GM18505 (cell line): ENCODE results near the gene CD58.
A peak's percentile ranks its signal among the peaks of the same experiment; 100 is the strongest.

Experiments used
- ATAC-seq: cut with Tn5 transposase; IDR thresholded peaks from one replicate; pipeline ENCODE4 v1.9.1; 2021; ENCODE audit not compliant: unreplicated experiment
- POLR2A ChIP-seq: IDR thresholded peaks from 4 replicates; pipeline ENCODE4 v1.6.1; 2011; ENCODE audit warnings: borderline replicate concordance; ENCODE audit not compliant: insufficient read depth, insufficient read length; ENCODE audit errors: extremely low read depth

The CD58 gene

GRCh38 chr1:116540088-116540487, 30.7 kb downstream of the CD58 start:
- peak; percentile 44 for ATAC-seq

GRCh38 chr1:116538544-116538943, 32.3 kb downstream of the CD58 start:
- ATAC-seq = peak; percentile 79

More at GRCh38 chr1:116540088-116540487, 30.7 kb downstream of the CD58 start:
- peak; percentile 22 for TF ChIP-seq POLR2A

GRCh38 chr1:116537898-116538297, 32.9 kb downstream of the CD58 start:
- no peak for ATAC-seq
- no peak for TF ChIP-seq POLR2A

More at GRCh38 chr1:116538544-116538943, 32.3 kb downstream of the CD58 start:
- TF ChIP-seq POLR2A = no peak

- no peak for ATAC-seq
Observed at GRCh38 chr1:116537040-116537831, 33.6 kb downstream of the CD58 start.

DNA sequence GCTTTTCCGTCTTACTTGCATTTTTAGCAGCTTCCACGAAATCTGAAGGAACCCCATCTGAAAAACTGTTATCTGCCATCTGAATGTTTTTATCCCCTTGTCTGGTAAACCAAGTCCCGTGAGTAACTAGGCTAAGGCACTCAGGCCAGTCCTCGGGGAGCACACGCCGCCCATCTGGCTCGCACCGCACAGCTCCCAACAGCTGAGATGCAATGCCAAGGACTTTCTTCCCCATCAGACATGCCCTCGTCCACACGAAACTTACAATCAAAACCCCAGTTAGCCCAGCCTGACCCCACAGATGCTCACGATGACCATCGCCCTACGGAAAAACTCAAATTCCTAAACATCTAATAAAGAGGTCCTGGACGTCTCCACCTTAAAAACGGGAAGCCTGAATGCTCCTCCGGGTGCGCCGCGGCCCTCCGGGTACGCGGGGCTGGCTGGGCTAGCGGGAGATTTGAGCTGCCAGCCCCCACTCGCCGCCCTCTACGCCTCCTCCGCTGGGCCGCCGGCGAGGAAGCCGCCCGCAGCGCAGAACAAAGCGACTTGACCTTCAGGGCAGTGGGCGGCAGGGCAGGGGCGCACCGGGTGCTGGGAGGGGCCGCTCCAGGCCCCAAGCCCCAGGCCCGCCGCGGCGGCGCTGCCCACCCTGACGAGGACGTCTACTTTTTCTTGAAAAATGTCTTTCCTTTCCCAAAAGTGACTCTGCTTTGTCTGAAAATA, 36.6 kb downstream of the CD58 start:
- TF ChIP-seq POLR2A = no peak
- ATAC-seq = no peak

More at GRCh38 chr1:116537040-116537831, 33.6 kb downstream of the CD58 start:
- no peak for TF ChIP-seq POLR2A

GRCh38 chr1:116533429-116533820, 37.4 kb downstream of the CD58 start:
- ATAC-seq = no peak
- TF ChIP-seq POLR2A = no peak

GRCh38 chr1:116532671-116533428, 38.0 kb downstream of the CD58 start:
- no peak for ATAC-seq
- TF ChIP-seq POLR2A = no peak

DNA sequence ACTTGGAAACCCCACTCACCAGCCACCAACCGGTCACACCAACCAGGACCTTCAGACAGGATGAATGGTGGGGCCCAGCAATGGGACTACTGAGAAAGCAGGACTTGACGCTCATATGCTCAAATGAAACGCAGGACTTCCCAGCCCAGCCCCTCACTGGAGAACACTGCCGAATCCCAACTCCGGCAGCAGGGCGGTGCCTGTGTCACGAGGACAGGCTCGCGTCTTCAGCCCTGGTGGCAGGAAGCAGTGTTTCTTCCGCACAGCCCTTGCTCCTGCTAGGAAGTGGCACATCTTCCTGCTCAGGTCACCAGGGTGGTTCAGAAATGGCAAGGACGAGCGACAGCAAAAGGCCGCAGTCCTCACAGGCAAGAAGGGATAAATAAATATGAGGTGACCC, 38.9 kb downstream of the CD58 start:
- ATAC-seq = no peak
- peak; percentile 20 for TF ChIP-seq POLR2A

DNA sequence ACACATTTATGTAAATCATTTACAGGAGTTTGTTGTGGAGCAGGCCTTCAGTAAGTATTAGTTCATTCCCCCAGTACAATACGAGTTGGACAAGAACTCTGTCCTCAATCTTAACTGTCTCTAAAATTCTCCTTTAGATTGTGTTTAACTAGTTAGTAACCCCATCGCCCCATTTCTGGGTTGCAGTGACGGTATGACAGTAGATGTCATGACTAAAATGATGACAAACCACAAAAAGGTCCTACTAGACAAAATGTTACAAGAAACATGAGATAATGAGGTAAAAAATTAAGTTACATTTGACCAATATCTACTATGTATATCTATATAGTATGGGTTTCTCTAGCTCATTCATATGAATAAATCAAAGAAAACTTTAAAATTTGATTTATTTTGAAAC, 41.1 kb downstream of the CD58 start:
- no peak for TF ChIP-seq POLR2A
- no peak for ATAC-seq

DNA sequence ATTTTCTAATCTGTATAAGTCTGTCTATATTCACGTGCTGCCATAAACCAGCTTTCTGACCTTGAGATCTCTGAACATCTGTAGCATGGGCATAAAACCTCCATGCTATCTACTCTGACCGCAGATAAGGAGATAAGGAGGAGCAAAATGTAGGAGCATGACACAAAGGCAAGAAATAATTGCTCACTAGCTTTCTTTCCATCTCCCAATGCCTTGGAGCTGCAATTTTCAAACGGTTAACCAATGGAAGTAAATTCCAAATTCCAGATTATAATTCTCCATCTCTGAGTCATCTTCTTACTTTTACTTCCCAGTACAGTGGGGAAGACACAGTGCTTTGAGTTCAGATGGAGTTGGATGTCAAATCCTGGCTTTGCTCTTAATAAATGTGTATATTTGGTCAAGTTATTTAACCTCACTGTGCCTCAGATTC, 41.6 kb downstream of the CD58 start:
- TF ChIP-seq POLR2A = no peak
- no peak for ATAC-seq

GRCh38 chr1:116528329-116529083, 42.3 kb downstream of the CD58 start:
- TF ChIP-seq POLR2A = peak; percentile 34
- ATAC-seq = no peak

GRCh38 chr1:116525440-116525839, 45.4 kb downstream of the CD58 start:
- TF ChIP-seq POLR2A = peak; percentile 43
- no peak for ATAC-seq
